K562 (cell line): ENCODE measurements around the gene IQSEC3. TPM values are rescaled to one million over a fixed set of nuclear protein-coding genes. Genes with fewer than 3 reads are reported as not detected.

Source experiments
- ADNP ChIP-seq: fragments of 200-800 bp; sonication (Bioruptor generic); IDR thresholded peaks from 2 replicates; pipeline ENCODE4 v1.6.1; 2016; ENCODE audit warnings: missing genetic modification characterization, missing compliant biosample characterization
- CEBPB ChIP-seq: fragments of 450-650 bp; IDR thresholded peaks from 2 replicates; pipeline ENCODE4 v1.6.1; 2016; ENCODE audit warnings: missing genetic modification characterization, missing compliant biosample characterization
- E2F5 ChIP-seq: sonication (generic); formaldehyde crosslinking; IDR thresholded peaks from 2 replicates; pipeline ENCODE4 v1.8.0; 2022; ENCODE audit warnings: mild to moderate bottlenecking, missing genetic modification reagents
- EHMT2 ChIP-seq: fragments of 450-650 bp; IDR thresholded peaks from 2 replicates; pipeline ENCODE4 v1.6.1; 2018; ENCODE audit warnings: antibody characterized with exemption
- FOXA3 ChIP-seq, 2 experiments: fragments of 450-650 bp in 1 of 2; sonication (generic) in 1 of 2; formaldehyde crosslinking; IDR thresholded peaks in 1 of 2; conservative IDR thresholded peaks in 1 of 2; 2 replicates each; pipeline versions ENCODE4 v1.4.0 to v1.8.0; 2020 to 2022; ENCODE audit warnings: mild to moderate bottlenecking in 2 of 2, missing genetic modification reagents in 1 of 2
- HMG20A ChIP-seq: fragments of 450-650 bp; formaldehyde crosslinking; conservative IDR thresholded peaks from 2 replicates; pipeline ENCODE4 v1.4.0; 2020; ENCODE audit warnings: mild to moderate bottlenecking, mixed read lengths
- MXD1 ChIP-seq: fragments of 250-450 bp; sonication (Bioruptor Pico); IDR thresholded peaks from 2 replicates; pipeline ENCODE4 v1.8.0; 2021; ENCODE audit warnings: borderline replicate concordance, mild to moderate bottlenecking, moderate library complexity; ENCODE audit not compliant: poor library complexity, severe bottlenecking
- NCOA2 ChIP-seq, 2 experiments: fragments of 450-650 bp; IDR thresholded peaks; 2 replicates each; pipeline ENCODE4 v1.6.1; 2018; ENCODE audit warnings: mild to moderate bottlenecking in 2 of 2, moderate library complexity in 1 of 2; ENCODE audit not compliant: partially characterized antibody in 2 of 2
- NKRF ChIP-seq: fragments of 450-650 bp; IDR thresholded peaks from 2 replicates; pipeline ENCODE4 v1.6.1; 2016; ENCODE audit warnings: borderline replicate concordance
- POU5F1 ChIP-seq: fragments of 150-350 bp; IDR thresholded peaks from 2 replicates; pipeline ENCODE4 v1.6.1; 2014; ENCODE audit warnings: borderline replicate concordance, low read length, low read depth, mild to moderate bottlenecking; ENCODE audit not compliant: partially characterized antibody
- RBM39 ChIP-seq: fragments of 200-400 bp; formaldehyde crosslinking; optimal IDR thresholded peaks from 2 replicates; pipeline ENCODE3; 2018; ENCODE audit warnings: low read depth, low read length
- polyA plus RNA-seq, 8 experiments: library from polyadenylated mRNA; depleted of rRNA in 4 of 8; stranded (reverse) in 5 of 8; unstranded in 3 of 8; fragments of >200 nt; fragmentation: Nextera tagmentation in 2 of 8; fragmentation: Illumina TruSeq in 1 of 8; extraction: Ambion mirVana in 2 of 8; extraction: Trizol in 1 of 8; gene quantifications; 2 replicates each; pipeline versions ENCODE4 v1.2.1 to v1.2.3, GENCODE V29; 2011 to 2014; ENCODE audit warnings: inconsistent platforms in 1 of 8, missing spikeins in 1 of 8
- total RNA-seq, 7 experiments: library from RNA; depleted of rRNA in 6 of 7; stranded (reverse); fragments of >200 nt in 6 of 7; fragmentation: Illumina TruSeq in 2 of 7; extraction: Trizol in 2 of 7; gene quantifications; 2 replicates each; pipeline versions ENCODE4 v1.2.1 to v1.2.3, GENCODE V29; 2011 to 2021; ENCODE audit warnings: low replicate concordance in 1 of 7
- TF ChIP-seq, protein P1 (sequence below): fragments of 200-800 bp; sonication (Bioruptor generic); IDR thresholded peaks from 2 replicates; pipeline ENCODE4 v1.6.1; 2016; ENCODE audit warnings: missing genetic modification characterization, missing compliant biosample characterization
- TF ChIP-seq, protein P2 (sequence below): fragments of 450-650 bp; formaldehyde crosslinking; IDR thresholded peaks from 2 replicates; pipeline ENCODE4 v1.4.0; 2020; ENCODE audit warnings: mild to moderate bottlenecking, moderate library complexity
- TF ChIP-seq, protein P3 (sequence below), 2 experiments: IDR thresholded peaks; 2 replicates each; pipeline ENCODE4 v1.6.1; 2011; ENCODE audit warnings: borderline replicate concordance in 1 of 2, control low read depth in 1 of 2, low read depth in 1 of 2, low read length in 1 of 2, mild to moderate bottlenecking in 1 of 2, mixed read lengths in 1 of 2, moderate library complexity in 1 of 2; ENCODE audit not compliant: insufficient read depth in 1 of 2, insufficient read length in 1 of 2, poor library complexity in 1 of 2, severe bottlenecking in 1 of 2; ENCODE audit errors: extremely low read depth in 1 of 2

Gene IQSEC3
- total and polyA plus RNA-seq, 9 of the 15 experiments (the other 6 are each of a cell fraction or from before 2014, with no cell fraction given), result under 0.01 to 0.25 (median 0.08) TPM; not detected in 3

- TF ChIP-seq, protein P1, sequence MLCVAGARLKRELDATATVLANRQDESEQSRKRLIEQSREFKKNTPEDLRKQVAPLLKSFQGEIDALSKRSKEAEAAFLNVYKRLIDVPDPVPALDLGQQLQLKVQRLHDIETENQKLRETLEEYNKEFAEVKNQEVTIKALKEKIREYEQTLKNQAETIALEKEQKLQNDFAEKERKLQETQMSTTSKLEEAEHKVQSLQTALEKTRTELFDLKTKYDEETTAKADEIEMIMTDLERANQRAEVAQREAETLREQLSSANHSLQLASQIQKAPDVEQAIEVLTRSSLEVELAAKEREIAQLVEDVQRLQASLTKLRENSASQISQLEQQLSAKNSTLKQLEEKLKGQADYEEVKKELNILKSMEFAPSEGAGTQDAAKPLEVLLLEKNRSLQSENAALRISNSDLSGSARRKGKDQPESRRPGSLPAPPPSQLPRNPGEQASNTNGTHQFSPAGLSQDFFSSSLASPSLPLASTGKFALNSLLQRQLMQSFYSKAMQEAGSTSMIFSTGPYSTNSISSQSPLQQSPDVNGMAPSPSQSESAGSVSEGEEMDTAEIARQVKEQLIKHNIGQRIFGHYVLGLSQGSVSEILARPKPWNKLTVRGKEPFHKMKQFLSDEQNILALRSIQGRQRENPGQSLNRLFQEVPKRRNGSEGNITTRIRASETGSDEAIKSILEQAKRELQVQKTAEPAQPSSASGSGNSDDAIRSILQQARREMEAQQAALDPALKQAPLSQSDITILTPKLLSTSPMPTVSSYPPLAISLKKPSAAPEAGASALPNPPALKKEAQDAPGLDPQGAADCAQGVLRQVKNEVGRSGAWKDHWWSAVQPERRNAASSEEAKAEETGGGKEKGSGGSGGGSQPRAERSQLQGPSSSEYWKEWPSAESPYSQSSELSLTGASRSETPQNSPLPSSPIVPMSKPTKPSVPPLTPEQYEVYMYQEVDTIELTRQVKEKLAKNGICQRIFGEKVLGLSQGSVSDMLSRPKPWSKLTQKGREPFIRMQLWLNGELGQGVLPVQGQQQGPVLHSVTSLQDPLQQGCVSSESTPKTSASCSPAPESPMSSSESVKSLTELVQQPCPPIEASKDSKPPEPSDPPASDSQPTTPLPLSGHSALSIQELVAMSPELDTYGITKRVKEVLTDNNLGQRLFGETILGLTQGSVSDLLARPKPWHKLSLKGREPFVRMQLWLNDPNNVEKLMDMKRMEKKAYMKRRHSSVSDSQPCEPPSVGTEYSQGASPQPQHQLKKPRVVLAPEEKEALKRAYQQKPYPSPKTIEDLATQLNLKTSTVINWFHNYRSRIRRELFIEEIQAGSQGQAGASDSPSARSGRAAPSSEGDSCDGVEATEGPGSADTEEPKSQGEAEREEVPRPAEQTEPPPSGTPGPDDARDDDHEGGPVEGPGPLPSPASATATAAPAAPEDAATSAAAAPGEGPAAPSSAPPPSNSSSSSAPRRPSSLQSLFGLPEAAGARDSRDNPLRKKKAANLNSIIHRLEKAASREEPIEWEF, result no peak
- TF ChIP-seq NKRF (no peak), CEBPB (tag) (no peak), ADNP (no peak), RBM39 (no peak), EHMT2 (0 out of 2 replicates have a peak, but pooled peaks have one; percentile 10), NCOA2 (IDR thresholded peaks at IDR 0.05; ENCODE audit: partially characterized antibody in 2 of 2) (no peak), HMG20A (no peak), FOXA3 (CRISPR knock-in tag; conservative IDR thresholded peaks at IDR 0.05 in 1 of 2, IDR thresholded peaks at IDR 0.05 in 1 of 2) (no peak), E2F5 (no peak), POU5F1 (no peak), MXD1 (no peak)
- TF ChIP-seq, protein P2, sequence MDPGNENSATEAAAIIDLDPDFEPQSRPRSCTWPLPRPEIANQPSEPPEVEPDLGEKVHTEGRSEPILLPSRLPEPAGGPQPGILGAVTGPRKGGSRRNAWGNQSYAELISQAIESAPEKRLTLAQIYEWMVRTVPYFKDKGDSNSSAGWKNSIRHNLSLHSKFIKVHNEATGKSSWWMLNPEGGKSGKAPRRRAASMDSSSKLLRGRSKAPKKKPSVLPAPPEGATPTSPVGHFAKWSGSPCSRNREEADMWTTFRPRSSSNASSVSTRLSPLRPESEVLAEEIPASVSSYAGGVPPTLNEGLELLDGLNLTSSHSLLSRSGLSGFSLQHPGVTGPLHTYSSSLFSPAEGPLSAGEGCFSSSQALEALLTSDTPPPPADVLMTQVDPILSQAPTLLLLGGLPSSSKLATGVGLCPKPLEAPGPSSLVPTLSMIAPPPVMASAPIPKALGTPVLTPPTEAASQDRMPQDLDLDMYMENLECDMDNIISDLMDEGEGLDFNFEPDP, result no peak
- TF ChIP-seq, protein P3, sequence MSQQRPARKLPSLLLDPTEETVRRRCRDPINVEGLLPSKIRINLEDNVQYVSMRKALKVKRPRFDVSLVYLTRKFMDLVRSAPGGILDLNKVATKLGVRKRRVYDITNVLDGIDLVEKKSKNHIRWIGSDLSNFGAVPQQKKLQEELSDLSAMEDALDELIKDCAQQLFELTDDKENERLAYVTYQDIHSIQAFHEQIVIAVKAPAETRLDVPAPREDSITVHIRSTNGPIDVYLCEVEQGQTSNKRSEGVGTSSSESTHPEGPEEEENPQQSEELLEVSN (IDR thresholded peaks at IDR 0.05; ENCODE audit: borderline replicate concordance in 1 of 2, extremely low read depth in 1 of 2, insufficient read depth in 1 of 2, insufficient read length in 1 of 2, low read depth in 1 of 2, low read length in 1 of 2, poor library complexity in 1 of 2, severe bottlenecking in 1 of 2), result no peak
Observed at GRCh38 chr12:56683-57346, 9.8 kb upstream of the IQSEC3 start (continued).
